ENCODE data around the gene COL5A3.

- TF ChIP-seq CTCF (IDR thresholded peaks at IDR 0.05; ENCODE audit: borderline replicate concordance, extremely low read depth, low read length, poor library complexity, severe bottlenecking) (no peak), EZH2 (IDR thresholded peaks at IDR 0.05; ENCODE audit: borderline replicate concordance, low read depth, low read length, severe bottlenecking) (no peak)
Observed at GRCh38 chr19:10013834-10014618, 3.7 kb upstream of the COL5A3 start.

All from DND-41 (cell line).